ENCODE measurements around the gene PNPLA6.

DNA sequence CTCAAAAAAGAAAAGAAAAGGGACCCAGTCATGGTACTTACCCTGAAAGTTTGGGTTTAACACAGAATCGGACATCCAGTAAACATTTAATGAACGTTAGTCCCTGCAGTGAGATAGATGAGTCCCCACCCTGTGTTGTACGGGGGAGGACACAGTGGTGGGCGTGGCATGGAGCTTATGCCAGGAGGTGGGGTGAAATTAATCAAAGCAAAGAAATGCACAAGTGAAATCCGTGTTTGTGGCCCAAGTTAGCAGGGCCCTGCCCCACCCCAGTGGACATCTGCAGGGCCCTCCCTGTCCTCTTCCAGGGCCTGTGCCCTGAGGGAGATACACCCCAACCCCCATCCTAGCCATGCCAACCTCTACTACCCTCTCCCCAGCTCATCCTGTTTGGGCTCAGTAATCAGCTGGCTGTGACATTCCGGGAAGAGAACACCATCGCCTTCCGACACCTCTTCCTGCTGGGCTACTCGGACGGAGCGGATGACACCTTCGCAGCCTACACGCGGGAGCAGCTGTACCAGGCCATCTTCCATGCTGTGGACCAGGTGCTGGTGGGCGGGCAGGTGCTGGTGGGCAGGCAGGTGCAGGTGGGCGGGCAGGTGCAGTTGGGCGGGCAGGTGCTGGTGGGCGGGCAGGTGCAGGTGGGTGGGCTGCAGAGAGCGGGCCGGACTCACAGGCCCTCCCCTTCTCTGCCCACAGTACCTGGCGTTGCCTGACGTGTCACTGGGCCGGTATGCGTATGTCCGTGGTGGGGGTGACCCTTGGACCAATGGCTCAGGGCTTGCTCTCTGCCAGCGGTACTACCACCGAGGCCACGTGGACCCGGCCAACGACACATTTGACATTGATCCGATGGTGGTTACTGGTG, 9.2 kb upstream of the PNPLA6 start:
- TF ChIP-seq, protein P1, sequence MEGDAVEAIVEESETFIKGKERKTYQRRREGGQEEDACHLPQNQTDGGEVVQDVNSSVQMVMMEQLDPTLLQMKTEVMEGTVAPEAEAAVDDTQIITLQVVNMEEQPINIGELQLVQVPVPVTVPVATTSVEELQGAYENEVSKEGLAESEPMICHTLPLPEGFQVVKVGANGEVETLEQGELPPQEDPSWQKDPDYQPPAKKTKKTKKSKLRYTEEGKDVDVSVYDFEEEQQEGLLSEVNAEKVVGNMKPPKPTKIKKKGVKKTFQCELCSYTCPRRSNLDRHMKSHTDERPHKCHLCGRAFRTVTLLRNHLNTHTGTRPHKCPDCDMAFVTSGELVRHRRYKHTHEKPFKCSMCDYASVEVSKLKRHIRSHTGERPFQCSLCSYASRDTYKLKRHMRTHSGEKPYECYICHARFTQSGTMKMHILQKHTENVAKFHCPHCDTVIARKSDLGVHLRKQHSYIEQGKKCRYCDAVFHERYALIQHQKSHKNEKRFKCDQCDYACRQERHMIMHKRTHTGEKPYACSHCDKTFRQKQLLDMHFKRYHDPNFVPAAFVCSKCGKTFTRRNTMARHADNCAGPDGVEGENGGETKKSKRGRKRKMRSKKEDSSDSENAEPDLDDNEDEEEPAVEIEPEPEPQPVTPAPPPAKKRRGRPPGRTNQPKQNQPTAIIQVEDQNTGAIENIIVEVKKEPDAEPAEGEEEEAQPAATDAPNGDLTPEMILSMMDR (IDR thresholded peaks at IDR 0.05): no peak
- TF ChIP-seq POLR2A (IDR thresholded peaks at IDR 0.05): no peak
